MM.1S (cell line): ENCODE results near the gene DNAJB8.

ENCODE experiments used
- DNase-seq: peaks from one replicate; pipeline ENCODE4 v3.0.0-alpha.2; 2015
- H2AFZ ChIP-seq: fragments of 300-600 bp; sonication (generic); 2 replicates; pipeline ENCODE4 v1.6.0; 2016; ENCODE audit warnings: antibody characterized with exemption, low read length
- H3F3A ChIP-seq: fragments of 300-600 bp; sonication (generic); 2 replicates; pipeline ENCODE4 v1.6.1; 2016; ENCODE audit warnings: mild to moderate bottlenecking, antibody characterized with exemption, low read length, moderate library complexity, mixed read lengths; ENCODE audit not compliant: insufficient read depth
- H3K27ac ChIP-seq: fragments of 300-600 bp; sonication (generic); 2 replicates; pipeline ENCODE4 v1.5.1; 2016; ENCODE audit warnings: mild to moderate bottlenecking, low read length
- H3K27me3 ChIP-seq: fragments of 300-600 bp; sonication (generic); replicated peaks from 2 replicates; pipeline ENCODE4 v1.6.0; 2016; ENCODE audit warnings: low read length; ENCODE audit not compliant: insufficient read depth
- H3K36me3 ChIP-seq: fragments of 300-600 bp; sonication (generic); replicated peaks from 2 replicates; pipeline ENCODE4 v1.6.1; 2016; ENCODE audit warnings: mild to moderate bottlenecking, low read length, mixed read lengths; ENCODE audit not compliant: insufficient read depth
- H3K4me1 ChIP-seq: fragments of 300-600 bp; sonication (generic); 2 replicates; pipeline ENCODE4 v1.6.1; 2016; ENCODE audit warnings: low read length, mixed read lengths
- H3K4me2 ChIP-seq: fragments of 300-600 bp; sonication (generic); 2 replicates; pipeline ENCODE4 v1.6.0; 2016; ENCODE audit warnings: low read depth, low read length
- H3K4me3 ChIP-seq: fragments of 300-600 bp; sonication (generic); 2 replicates; pipeline ENCODE4 v1.5.1; 2016; ENCODE audit warnings: low read length, mixed read lengths
- H3K79me2 ChIP-seq: fragments of 300-600 bp; sonication (generic); 2 replicates; pipeline ENCODE4 v1.6.1; 2016; ENCODE audit warnings: mixed run types, low read length, mixed read lengths
- H3K9ac ChIP-seq: fragments of 300-600 bp; sonication (generic); 2 replicates; pipeline ENCODE4 v1.6.1; 2016; ENCODE audit warnings: low read length, mixed read lengths
- H3K9me2 ChIP-seq: fragments of 300-600 bp; sonication (generic); replicated peaks from 2 replicates; pipeline ENCODE4 v1.6.1; 2016; ENCODE audit warnings: mild to moderate bottlenecking, low read length, mixed read lengths; ENCODE audit not compliant: insufficient read depth
- H3K9me3 ChIP-seq: fragments of 300-600 bp; sonication (generic); replicated peaks from 2 replicates; pipeline ENCODE4 v1.6.1; 2016; ENCODE audit warnings: mild to moderate bottlenecking, low read length, mixed read lengths; ENCODE audit not compliant: insufficient read depth
- H4K20me1 ChIP-seq: fragments of 300-600 bp; sonication (generic); 2 replicates; pipeline ENCODE4 v1.6.1; 2016; ENCODE audit warnings: mild to moderate bottlenecking, low read length, moderate library complexity, mixed read lengths; ENCODE audit not compliant: insufficient read depth
- EZH2 ChIP-seq: fragments of 300-600 bp; sonication (generic); optimal IDR thresholded peaks from 2 replicates; pipeline ENCODE3; 2017; ENCODE audit warnings: low read depth, mild to moderate bottlenecking, antibody characterized with exemption, low read length, mixed read lengths
- EZH2phosphoT487 ChIP-seq: fragments of 300-600 bp; sonication (generic); IDR thresholded peaks from 2 replicates; pipeline ENCODE4 v1.6.1; 2018; ENCODE audit warnings: antibody characterized with exemption, low read length
- TF ChIP-seq, protein P1 (sequence below): fragments of 300-600 bp; sonication (generic); IDR thresholded peaks from 2 replicates; pipeline ENCODE4 v1.5.1; 2016; ENCODE audit warnings: antibody characterized with exemption, low read length, mixed read lengths

The DNAJB8 gene

DNA sequence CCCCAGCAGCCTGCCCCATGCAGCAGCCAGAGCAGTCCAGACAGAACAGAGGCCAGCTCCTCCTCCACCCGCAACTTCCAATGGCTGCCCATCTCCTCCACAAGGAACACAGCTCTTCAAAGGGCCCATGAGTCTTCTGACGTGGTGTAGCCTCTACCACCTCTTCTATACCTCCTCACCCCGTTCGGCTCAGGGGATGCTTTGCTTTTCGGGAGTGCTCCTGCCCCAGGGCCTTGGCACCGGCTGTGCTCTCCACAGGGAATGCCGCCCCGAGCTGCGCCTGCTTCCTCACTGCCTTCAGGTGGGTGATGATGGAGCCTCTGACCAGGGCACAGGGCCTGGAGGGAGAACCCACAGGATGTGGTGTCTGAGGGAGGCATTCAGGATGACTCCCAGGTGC is 14.6 kb downstream of the DNAJB8 start:
- Histone ChIP-seq H3K9me2 (no peaks in the 10 kb centered on the region), H3K4me3 (no peak overlapping the region), H3K9me3 (no peaks in the 10 kb centered on the region), H2AFZ (no peak overlapping the region), H3K36me3 (no peaks in the 10 kb centered on the region), H3F3A (no peaks in the 10 kb centered on the region), H3K4me1 (no peaks in the 10 kb centered on the region), H3K4me2 (no peak overlapping the region), H3K9ac (no peak overlapping the region), H3K27ac (no peak overlapping the region), H4K20me1 (no peaks in the 10 kb centered on the region), H3K79me2 (no peaks in the 10 kb centered on the region), H3K27me3 (peaks cover 74% of the 10 kb centered on the region)
- DNase-seq, result no peak
- TF ChIP-seq, protein P1, sequence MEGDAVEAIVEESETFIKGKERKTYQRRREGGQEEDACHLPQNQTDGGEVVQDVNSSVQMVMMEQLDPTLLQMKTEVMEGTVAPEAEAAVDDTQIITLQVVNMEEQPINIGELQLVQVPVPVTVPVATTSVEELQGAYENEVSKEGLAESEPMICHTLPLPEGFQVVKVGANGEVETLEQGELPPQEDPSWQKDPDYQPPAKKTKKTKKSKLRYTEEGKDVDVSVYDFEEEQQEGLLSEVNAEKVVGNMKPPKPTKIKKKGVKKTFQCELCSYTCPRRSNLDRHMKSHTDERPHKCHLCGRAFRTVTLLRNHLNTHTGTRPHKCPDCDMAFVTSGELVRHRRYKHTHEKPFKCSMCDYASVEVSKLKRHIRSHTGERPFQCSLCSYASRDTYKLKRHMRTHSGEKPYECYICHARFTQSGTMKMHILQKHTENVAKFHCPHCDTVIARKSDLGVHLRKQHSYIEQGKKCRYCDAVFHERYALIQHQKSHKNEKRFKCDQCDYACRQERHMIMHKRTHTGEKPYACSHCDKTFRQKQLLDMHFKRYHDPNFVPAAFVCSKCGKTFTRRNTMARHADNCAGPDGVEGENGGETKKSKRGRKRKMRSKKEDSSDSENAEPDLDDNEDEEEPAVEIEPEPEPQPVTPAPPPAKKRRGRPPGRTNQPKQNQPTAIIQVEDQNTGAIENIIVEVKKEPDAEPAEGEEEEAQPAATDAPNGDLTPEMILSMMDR, result no peak
- TF ChIP-seq EZH2 (no peak), EZH2phosphoT487 (no peak)

DNA sequence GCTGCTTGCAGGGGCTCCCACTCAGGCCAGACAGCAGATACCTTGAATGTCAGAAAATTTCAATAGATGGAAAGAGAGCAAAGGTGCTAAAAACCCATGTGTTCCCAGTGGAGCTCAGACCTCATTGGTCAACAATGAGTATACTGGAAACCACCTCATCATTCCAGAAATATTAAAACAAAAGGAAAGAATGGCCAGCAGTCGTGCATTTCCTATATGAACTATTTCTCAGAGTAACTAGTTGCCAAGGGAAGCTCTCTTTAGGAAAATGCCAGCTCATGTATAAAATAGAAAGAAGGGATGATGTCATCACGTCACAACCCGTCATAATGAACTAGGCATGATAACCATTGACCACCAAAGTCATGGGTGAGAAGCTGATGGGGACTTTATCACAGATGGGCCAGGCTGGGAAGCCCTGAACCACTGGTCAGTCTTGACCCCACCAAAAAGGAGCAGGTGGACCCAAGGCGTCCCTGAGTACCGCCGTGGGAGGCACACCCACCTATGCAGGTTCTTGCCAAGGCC is 17.5 kb downstream of the DNAJB8 start:
- Histone ChIP-seq H3K27me3 (peaks cover 45% of the 10 kb centered on the region), H3K4me3 (no peak overlapping the region), H3K9me2 (no peaks in the 10 kb centered on the region), H3K27ac (no peak overlapping the region), H3F3A (no peaks in the 10 kb centered on the region), H2AFZ (no peak overlapping the region), H3K9ac (no peak overlapping the region), H3K79me2 (no peaks in the 10 kb centered on the region), H3K36me3 (no peaks in the 10 kb centered on the region), H4K20me1 (no peaks in the 10 kb centered on the region), H3K4me2 (no peak overlapping the region), H3K9me3 (no peaks in the 10 kb centered on the region), H3K4me1 (no peaks in the 10 kb centered on the region)
- TF ChIP-seq, protein P1, result no peak
- TF ChIP-seq EZH2 (no peak), EZH2phosphoT487 (no peak)
- DNase-seq, result no peak

DNA sequence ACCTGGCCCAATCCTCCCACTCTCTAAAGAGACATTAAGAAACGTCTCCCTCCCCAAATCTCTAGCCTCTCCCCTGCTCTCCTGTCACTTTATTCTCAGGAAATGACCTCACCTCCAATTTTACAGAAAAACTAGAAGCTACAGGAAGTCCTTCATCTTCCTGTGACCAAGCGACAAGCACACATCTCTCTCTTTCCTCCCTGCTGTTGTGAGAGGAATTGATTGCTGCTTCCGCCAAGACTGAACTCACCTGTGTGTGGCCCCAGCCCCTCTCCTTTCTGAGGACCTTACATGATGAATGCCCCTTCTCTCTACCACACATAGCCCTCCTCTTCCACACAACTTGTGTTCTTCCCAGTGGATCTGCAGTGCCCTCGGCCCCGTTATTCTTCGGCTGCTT is 18.2 kb downstream of the DNAJB8 start:
- Histone ChIP-seq H3K9me3 (no peaks in the 10 kb centered on the region), H3K4me2 (no peak overlapping the region), H3K79me2 (no peaks in the 10 kb centered on the region), H3K4me1 (no peaks in the 10 kb centered on the region), H4K20me1 (no peaks in the 10 kb centered on the region), H3K27ac (no peak overlapping the region), H2AFZ (no peak overlapping the region), H3F3A (no peaks in the 10 kb centered on the region), H3K9me2 (no peaks in the 10 kb centered on the region), H3K36me3 (no peaks in the 10 kb centered on the region), H3K9ac (no peak overlapping the region), H3K27me3 (peaks cover 39% of the 10 kb centered on the region), H3K4me3 (no peak overlapping the region)
- no peak for DNase-seq
- TF ChIP-seq EZH2phosphoT487, result no peak
- TF ChIP-seq, protein P1, result no peak
- no peak for TF ChIP-seq EZH2
